ENCODE measurements around the gene NEXN. TPM values are rescaled to one million over a fixed set of nuclear protein-coding genes. Genes with fewer than 3 reads are reported as not detected.

Gene NEXN
- total and polyA plus RNA-seq, 2 of the 13 experiments (the other 11 are each of a cell fraction or from before 2014, with no cell fraction given), result 0.07 to 0.97 TPM

DNA sequence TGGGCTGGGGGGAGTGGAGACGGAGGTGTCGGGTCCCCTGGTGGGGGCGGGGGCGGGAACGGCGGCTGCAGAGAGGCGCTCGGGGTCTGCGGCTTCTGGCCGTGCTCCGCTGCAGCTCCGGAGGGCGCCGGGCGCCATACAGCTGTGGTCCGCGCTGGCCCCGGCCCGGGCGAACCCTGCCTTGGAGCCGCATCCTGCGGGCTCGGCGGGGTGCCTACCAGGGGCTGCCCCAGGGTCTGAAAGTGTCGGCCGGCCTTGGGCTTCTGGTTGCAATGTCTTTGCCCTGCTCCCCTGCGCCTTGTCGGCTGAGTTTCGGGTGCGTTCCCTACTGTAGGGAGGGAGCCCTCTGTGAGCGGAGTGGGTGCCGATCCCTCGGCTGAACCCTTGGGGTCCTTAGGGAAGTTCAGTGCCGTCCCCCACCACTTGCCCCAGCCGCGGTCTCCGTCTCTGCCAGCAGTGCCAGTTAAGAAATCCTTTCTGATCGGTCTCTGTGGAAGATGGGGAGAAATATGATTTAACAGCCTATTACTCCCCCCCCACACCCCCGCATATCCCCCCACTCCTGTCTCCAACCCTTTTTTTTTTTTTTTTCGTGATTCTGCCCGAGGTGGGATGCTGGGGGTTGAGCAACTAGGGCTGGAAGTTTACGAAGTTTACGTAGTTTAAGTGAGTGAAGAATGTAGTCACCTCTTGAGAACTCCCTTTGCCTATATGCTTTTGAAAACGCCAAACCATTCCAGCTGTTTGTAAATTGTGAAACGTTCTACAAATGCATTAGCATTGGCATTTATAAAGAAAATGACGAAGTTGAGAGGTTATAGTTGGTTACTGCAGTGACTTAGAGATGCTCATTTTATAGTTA lies 588 bp downstream of the NEXN start:
- FAIRE-seq, result peak; percentile 40
- no peaks in the 10 kb centered on the region for H3K79me2 ChIP-seq (ENCODE audit: insufficient read depth, low read length)
- under 1% methylated on average over 13 of the region's 46 CpGs for WGBS (ENCODE audit: low lambda C conversion rate)
- intact Hi-C loops (cut with micrococcal nuclease; ENCODE audit: unreplicated experiment) (loop anchor here (5.0 kb wide), 2 partner anchors 62 to 132 kb away; partner anchors contain the start of gene USP33), in situ Hi-C loops (cut with HindIII; ENCODE audit: extremely low pct_ligation_motif_present, low pct_unique_long_range_greater_than_20kb) (no loop called here)
- peak overlapping the region; percentile 96 for H3K4me2 ChIP-seq (ENCODE audit: low read depth, low read length)
- peak overlapping the region; percentile 68 for H3K9ac ChIP-seq (ENCODE audit: insufficient read depth, low read depth, low read length)
- H4K20me1 ChIP-seq (ENCODE audit: insufficient read depth, low read length), result no peaks in the 10 kb centered on the region
- BruUV-seq (replicated peaks), result no TSS peak
- no peaks in the 10 kb centered on the region for H3K9me3 ChIP-seq (ENCODE audit: low read length)
- ChIA-PET POLR2A (interaction anchor here (1.2 to 2.3 kb wide), 5 partner anchors 11 to 116 kb away, joined by 3 to 12 read pairs (median 6); partner anchors contain the start of genes DNAJB4, FUBP1 and MIGA1), CTCF (ENCODE audit: low intra/inter-chr PET ratio, low total read pairs) (no interaction called here)
- no peaks in the 10 kb centered on the region; a peak in 1 of 5 replicates for H3K27me3 ChIP-seq (ENCODE audit: control insufficient read depth in 1 of 2, insufficient read depth in 2 of 2, low read length in 2 of 2)
- H2AFZ ChIP-seq (ENCODE audit: low read length), result peak overlapping the region; percentile 86
- no peaks in the 10 kb centered on the region for H3K36me3 ChIP-seq (replicated peaks in 1 of 2; ENCODE audit: control insufficient read depth in 1 of 2, insufficient read depth in 2 of 2, low read length in 2 of 2)
- H3K27ac ChIP-seq (ENCODE audit: extremely low read length, insufficient read depth, low read length), result peak overlapping the region; percentile 51
- peak; percentile 24 for DNase-seq (ENCODE audit: low spot score)
- peak overlapping the region; percentile 71 to 96 (median 85) for H3K4me3 ChIP-seq (replicated peaks in 1 of 3; ENCODE audit: insufficient read depth in 1 of 3, low read depth in 2 of 3, low read length in 3 of 3)
- ATAC-seq, result peak; percentile 87
- peaks cover 13% of the 10 kb centered on the region for H3K4me1 ChIP-seq (ENCODE audit: insufficient read depth, low read length)
- TF ChIP-seq, protein P1, sequence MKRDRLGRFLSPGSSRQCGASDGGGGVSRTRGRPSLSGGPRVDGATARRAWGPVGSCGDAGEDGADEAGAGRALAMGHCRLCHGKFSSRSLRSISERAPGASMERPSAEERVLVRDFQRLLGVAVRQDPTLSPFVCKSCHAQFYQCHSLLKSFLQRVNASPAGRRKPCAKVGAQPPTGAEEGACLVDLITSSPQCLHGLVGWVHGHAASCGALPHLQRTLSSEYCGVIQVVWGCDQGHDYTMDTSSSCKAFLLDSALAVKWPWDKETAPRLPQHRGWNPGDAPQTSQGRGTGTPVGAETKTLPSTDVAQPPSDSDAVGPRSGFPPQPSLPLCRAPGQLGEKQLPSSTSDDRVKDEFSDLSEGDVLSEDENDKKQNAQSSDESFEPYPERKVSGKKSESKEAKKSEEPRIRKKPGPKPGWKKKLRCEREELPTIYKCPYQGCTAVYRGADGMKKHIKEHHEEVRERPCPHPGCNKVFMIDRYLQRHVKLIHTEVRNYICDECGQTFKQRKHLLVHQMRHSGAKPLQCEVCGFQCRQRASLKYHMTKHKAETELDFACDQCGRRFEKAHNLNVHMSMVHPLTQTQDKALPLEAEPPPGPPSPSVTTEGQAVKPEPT (CRISPR knock-in tag; IDR thresholded peaks at IDR 0.05; ENCODE audit: low read depth), result no peak
- no peak for TF ChIP-seq GRHL1 (CRISPR knock-in tag; conservative IDR thresholded peaks at IDR 0.05)
- TF ChIP-seq ZNF781 (CRISPR knock-in tag; IDR thresholded peaks at IDR 0.05; ENCODE audit: borderline replicate concordance, not compliant biosample characterization), result no peak
- TF ChIP-seq, protein P2, sequence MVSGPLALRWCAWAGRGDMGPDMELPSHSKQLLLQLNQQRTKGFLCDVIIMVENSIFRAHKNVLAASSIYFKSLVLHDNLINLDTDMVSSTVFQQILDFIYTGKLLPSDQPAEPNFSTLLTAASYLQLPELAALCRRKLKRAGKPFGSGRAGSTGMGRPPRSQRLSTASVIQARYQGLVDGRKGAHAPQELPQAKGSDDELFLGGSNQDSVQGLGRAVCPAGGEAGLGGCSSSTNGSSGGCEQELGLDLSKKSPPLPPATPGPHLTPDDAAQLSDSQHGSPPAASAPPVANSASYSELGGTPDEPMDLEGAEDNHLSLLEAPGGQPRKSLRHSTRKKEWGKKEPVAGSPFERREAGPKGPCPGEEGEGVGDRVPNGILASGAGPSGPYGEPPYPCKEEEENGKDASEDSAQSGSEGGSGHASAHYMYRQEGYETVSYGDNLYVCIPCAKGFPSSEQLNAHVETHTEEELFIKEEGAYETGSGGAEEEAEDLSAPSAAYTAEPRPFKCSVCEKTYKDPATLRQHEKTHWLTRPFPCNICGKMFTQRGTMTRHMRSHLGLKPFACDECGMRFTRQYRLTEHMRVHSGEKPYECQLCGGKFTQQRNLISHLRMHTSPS (CRISPR knock-in tag; IDR thresholded peaks at IDR 0.05; ENCODE audit: low read depth), result no peak
- no peak for TF ChIP-seq ZNF543 (CRISPR knock-in tag; IDR thresholded peaks at IDR 0.05)
- no peak for TF ChIP-seq CTCF (CRISPR knock-in tag; IDR thresholded peaks at IDR 0.05)
- TF ChIP-seq ZFP1 (CRISPR knock-in tag; IDR thresholded peaks at IDR 0.05), result no peak
- no peak for TF ChIP-seq ZNF670 (CRISPR knock-in tag; IDR thresholded peaks at IDR 0.05; ENCODE audit: borderline replicate concordance)
- no peak for TF ChIP-seq ZFP36 (IDR thresholded peaks at IDR 0.05; ENCODE audit: borderline replicate concordance, low read depth, low read length, partially characterized antibody)
- TF ChIP-seq PATZ1 (CRISPR knock-in tag; IDR thresholded peaks at IDR 0.05), result peak; percentile 15; the same call in 1 of the 2 replicates
- TF ChIP-seq PAWR (CRISPR knock-in tag; IDR thresholded peaks at IDR 0.05; ENCODE audit: borderline replicate concordance), result no peak
- TF ChIP-seq STAT5B (CRISPR knock-in tag; IDR thresholded peaks at IDR 0.05), result no peak
- peak; percentile 41; the same call in 1 of the 2 replicates for TF ChIP-seq HOXA3 (CRISPR knock-in tag; IDR thresholded peaks at IDR 0.05)

Data from HepG2 (cell line).